Measurements from ENCODE around the gene GPD1. TPM values are rescaled to one million over a fixed set of nuclear protein-coding genes. Genes with fewer than 3 reads are reported as not detected.
"Not testable (repeated sequence)": the region's sequence is repeated elsewhere in the genome, so short reads cannot be mapped to it uniquely, and the experiment has no call there.

The GPD1 gene
- total RNA-seq, 4 donors from 2014 or later = 9.2 to 22.1 (median 11.3) TPM; not detected in 1

GRCh38 chr12:50082644-50083043 is 21.2 kb upstream of the GPD1 start:
- WGBS, 2 donors (ENCODE audit: low coverage in 1 of 2) = 20 to 57% methylated on average over 1 to 7 of the region's 7 CpGs
- no peak overlapping the region for H3K4me3 ChIP-seq
- H3K36me3 ChIP-seq = no peaks in the 10 kb centered on the region
- intact Hi-C loops (cut with DNase I; ENCODE audit: low total_unique reads) (loop anchor here (10.0 kb wide), 1 partner anchor 1268 kb away; the partner anchor contains the start of gene CACNB3), in situ Hi-C loops (cut with MboI; ENCODE audit: low pct_ligation_motif_present in 1 of 4, low pct_unique_long_range_greater_than_20kb in 1 of 4, low sequenced_read_pairs in 3 of 4) (loop anchor here in 3 of 4 donors (25.0 kb wide), 2 partner anchors 105 to 230 kb away; no protein-coding TSS in a partner anchor)
- H3K27me3 ChIP-seq = no peaks in the 10 kb centered on the region
- H3K9me3 ChIP-seq = no peaks in the 10 kb centered on the region
- H3K27ac ChIP-seq = peak overlapping the region in 3 of 4 donors; percentile 55 to 73 (median 59)
- TF ChIP-seq CTCF (IDR thresholded peaks at IDR 0.05) = peak in 3 of 5 experiments; percentile 10 to 57 (median 40)
- TF ChIP-seq POLR2A (IDR thresholded peaks at IDR 0.05) = peak; percentile 22
- no peak for TF ChIP-seq EP300 (IDR thresholded peaks at IDR 0.05; ENCODE audit: low read depth)
- peak in 2 of 3 donors; percentile 25 to 30 for TF ChIP-seq POLR2AphosphoS5 (IDR thresholded peaks at IDR 0.05)
- peaks cover 0 to 26% (median 10%) of the 10 kb centered on the region in 4 donors for H3K4me1 ChIP-seq
- DNase-seq = peak; percentile 75

DNA sequence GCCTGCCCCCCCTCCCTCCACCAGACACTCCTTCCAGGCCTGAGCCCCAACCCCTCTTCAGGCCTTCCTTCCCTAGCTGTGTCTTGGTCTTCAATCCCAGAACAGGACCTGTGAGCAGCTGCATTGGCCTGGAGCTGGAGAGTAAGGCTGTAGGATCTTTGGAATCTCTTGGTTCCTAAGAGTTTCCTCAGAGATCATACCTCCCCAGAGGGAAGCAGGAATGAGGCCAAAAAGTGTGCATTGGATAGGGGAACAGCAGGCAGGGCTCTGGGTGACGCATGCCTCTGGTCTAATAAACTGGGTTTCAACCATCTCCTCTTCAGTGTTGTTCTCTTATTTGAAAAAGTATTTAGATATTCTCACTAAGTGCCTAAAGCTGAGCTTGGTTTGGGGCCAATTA is 20.5 kb upstream of the GPD1 start:
- Histone ChIP-seq H3K27ac (peak overlapping the region in 3 of 4 donors; percentile 55 to 73 (median 59)), H3K36me3 (no peaks in the 10 kb centered on the region), H3K4me3 (no peak overlapping the region), H3K27me3 (no peaks in the 10 kb centered on the region), H3K4me1 (peaks cover 0 to 26% (median 10%) of the 10 kb centered on the region in 4 donors), H3K9me3 (no peaks in the 10 kb centered on the region)
- no peak for DNase-seq
- 85% methylated on average over 1 of the region's 1 CpG; no CpG with 5 or more reads in 1 of the 2 donors for WGBS, 2 donors (ENCODE audit: low coverage in 1 of 2)
- intact Hi-C loops (cut with DNase I; ENCODE audit: low total_unique reads) (loop anchor here (10.0 kb wide), 1 partner anchor 1268 kb away; the partner anchor contains the start of gene CACNB3), in situ Hi-C loops (cut with MboI; ENCODE audit: low pct_ligation_motif_present in 1 of 4, low pct_unique_long_range_greater_than_20kb in 1 of 4, low sequenced_read_pairs in 3 of 4) (loop anchor here in 3 of 4 donors (25.0 kb wide), 2 partner anchors 104 to 229 kb away; no protein-coding TSS in a partner anchor)
- TF ChIP-seq POLR2AphosphoS5 (IDR thresholded peaks at IDR 0.05) (no peak), POLR2A (IDR thresholded peaks at IDR 0.05) (no peak), EP300 (IDR thresholded peaks at IDR 0.05; ENCODE audit: low read depth) (no peak), CTCF (IDR thresholded peaks at IDR 0.05) (no peak)

DNA sequence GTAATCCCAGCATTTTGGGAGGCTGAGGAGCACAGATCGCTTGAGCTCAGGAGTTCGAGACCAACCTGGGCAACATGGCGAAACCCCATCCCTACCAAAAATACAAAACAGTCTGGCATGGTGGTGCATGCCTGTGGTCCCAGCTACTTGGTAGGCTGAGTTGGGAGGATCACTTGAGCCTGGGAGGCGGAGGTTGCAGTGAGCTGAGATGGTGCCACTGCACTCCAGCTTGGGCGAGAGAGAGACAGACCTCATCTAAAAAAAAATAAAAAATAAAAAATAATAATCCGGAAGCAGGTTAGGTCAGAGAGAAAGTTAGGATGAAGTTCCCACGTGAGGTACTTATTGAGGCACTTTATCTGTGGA is 19.4 kb upstream of the GPD1 start:
- H3K27me3 ChIP-seq, DNase-seq, H3K36me3 ChIP-seq, H3K9me3 ChIP-seq: not testable (repeated sequence)
- H3K27ac ChIP-seq = peak overlapping the region; percentile 95 to 99 (median 97)
- 19 to 44% methylated on average over 5 to 7 of the region's 7 CpGs for WGBS, 2 donors (ENCODE audit: low coverage in 1 of 2)
- in situ Hi-C loops (cut with MboI; ENCODE audit: low pct_ligation_motif_present in 1 of 4, low pct_unique_long_range_greater_than_20kb in 1 of 4, low sequenced_read_pairs in 3 of 4) = loop anchor here in 3 of 4 donors (25.0 kb wide), 2 partner anchors 103 to 228 kb away; no protein-coding TSS in a partner anchor
- intact Hi-C loops (cut with DNase I; ENCODE audit: low total_unique reads) = loop anchor here (10.0 kb wide), 1 partner anchor 1270 kb away; the partner anchor contains the start of gene CACNB3
- H3K4me3 ChIP-seq = peak overlapping the region; percentile 88 to 98 (median 92)
- H3K4me1 ChIP-seq = peaks cover 0 to 31% (median 10%) of the 10 kb centered on the region in 4 donors

- H3K4me3 ChIP-seq = peak within 1 kb of the TSS; percentile 88 to 98 (median 92)
- WGBS, 2 donors (ENCODE audit: low coverage in 1 of 2) = 0 to 1% methylated on average over 8 to 26 of the region's 69 CpGs
- no peaks in the 10 kb centered on the region for H3K27me3 ChIP-seq
- peak; percentile 92 for DNase-seq
- peak within 1 kb of the TSS; percentile 95 to 99 (median 97) for H3K27ac ChIP-seq
- in situ Hi-C loops (cut with MboI; ENCODE audit: low pct_ligation_motif_present in 1 of 4, low pct_unique_long_range_greater_than_20kb in 1 of 4, low sequenced_read_pairs in 3 of 4) (loop anchor here in 3 of 4 donors (25.0 kb wide), 2 partner anchors 102 to 227 kb away; no protein-coding TSS in a partner anchor), intact Hi-C loops (cut with DNase I; ENCODE audit: low total_unique reads) (loop anchor here (10.0 kb wide), 1 partner anchor 1270 kb away; the partner anchor contains the start of gene CACNB3)
- peaks cover 0 to 31% (median 10%) of the 10 kb centered on the region in 4 donors for H3K4me1 ChIP-seq
- peaks cover 0 to 12% (median 3%) of the 10 kb centered on the region in 4 donors for H3K36me3 ChIP-seq
- no peaks in the 10 kb centered on the region for H3K9me3 ChIP-seq
- peak; percentile 26 for TF ChIP-seq POLR2A (IDR thresholded peaks at IDR 0.05)
- peak in 1 of 3 donors; percentile 29 for TF ChIP-seq POLR2AphosphoS5 (IDR thresholded peaks at IDR 0.05)
- peak; percentile 23 for TF ChIP-seq EP300 (IDR thresholded peaks at IDR 0.05; ENCODE audit: low read depth)
- TF ChIP-seq CTCF (IDR thresholded peaks at IDR 0.05) = peak in 2 of 5 experiments; percentile 23 to 44
Observed at GRCh38 chr12:50084775-50085614, 18.8 kb upstream of the GPD1 start, which contains the start of gene SMARCD1. TSS of gene SMARCD1 (plus strand) at chr12:50085342. CDS start at chr12:50085370, 28 bp downstream.

All from transverse colon (tissue), 4 donors.